Heart left ventricle (tissue), 13 donors: ENCODE results near the gene LRP1B.

Source experiments
- POLR2A ChIP-seq, 2 donors: fragments of 450-650 bp; IDR thresholded peaks; one replicate each; pipeline ENCODE4 v1.6.1; 2017; ENCODE audit warnings: antibody characterized with exemption in 2 of 2, mild to moderate bottlenecking in 2 of 2, moderate library complexity in 2 of 2
- TF ChIP-seq, protein P1 (sequence below), 12 donors: fragments of 200-600 bp; sonication (generic) in 4 of 12; IDR thresholded peaks; one replicate each; pipeline versions ENCODE4 v1.5.0 to v1.8.0; 2018 to 2022; ENCODE audit warnings: antibody characterized with exemption in 12 of 12, mild to moderate bottlenecking in 5 of 12
- donor health status: ischemic (EF 13 %, LVEDD 7.1; RV severe dilation, severe dysfunction).
- donor health status: DM: no; HTN: yes; CAD: no.
- donor health status: DM: no; HTN: no; CAD: no.
- donor health status: ischemic (EF 25% LVEDD 6.9; RV normal size, moderate dysfunction).
- donor health status: ischemic (EF 25% LVEDD 5.7; RV mildly dilated, moderate dysfunction).
- donor health status: ischemic (EF 35%, LVEDD 5.7; RV mildly dilated, moderate dysfunction).
- donor health status: nonischemic (EF 11% LVEDD 7.7; RV severe dilation, severe dysfunction).
- donor health status: DM: yes; HTN: yes; CAD: no.
- donor health status: PGD.
- donor health status: ischemic (EF 29% LVEDD 5.4; RV normal size, mild dysfunction).
- donor health status: nonischemic (EF 23%, LVEDD 6.1; RV moderate dilation, normal function).

GRCh38 chr2:142061733-142062132 is 69.1 kb downstream of the LRP1B start:
- TF ChIP-seq, protein P1, sequence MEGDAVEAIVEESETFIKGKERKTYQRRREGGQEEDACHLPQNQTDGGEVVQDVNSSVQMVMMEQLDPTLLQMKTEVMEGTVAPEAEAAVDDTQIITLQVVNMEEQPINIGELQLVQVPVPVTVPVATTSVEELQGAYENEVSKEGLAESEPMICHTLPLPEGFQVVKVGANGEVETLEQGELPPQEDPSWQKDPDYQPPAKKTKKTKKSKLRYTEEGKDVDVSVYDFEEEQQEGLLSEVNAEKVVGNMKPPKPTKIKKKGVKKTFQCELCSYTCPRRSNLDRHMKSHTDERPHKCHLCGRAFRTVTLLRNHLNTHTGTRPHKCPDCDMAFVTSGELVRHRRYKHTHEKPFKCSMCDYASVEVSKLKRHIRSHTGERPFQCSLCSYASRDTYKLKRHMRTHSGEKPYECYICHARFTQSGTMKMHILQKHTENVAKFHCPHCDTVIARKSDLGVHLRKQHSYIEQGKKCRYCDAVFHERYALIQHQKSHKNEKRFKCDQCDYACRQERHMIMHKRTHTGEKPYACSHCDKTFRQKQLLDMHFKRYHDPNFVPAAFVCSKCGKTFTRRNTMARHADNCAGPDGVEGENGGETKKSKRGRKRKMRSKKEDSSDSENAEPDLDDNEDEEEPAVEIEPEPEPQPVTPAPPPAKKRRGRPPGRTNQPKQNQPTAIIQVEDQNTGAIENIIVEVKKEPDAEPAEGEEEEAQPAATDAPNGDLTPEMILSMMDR (IDR thresholded peaks at IDR 0.05), result no peak
- TF ChIP-seq POLR2A (IDR thresholded peaks at IDR 0.05), result no peak
